Common myeloid progenitor, CD34-positive (primary cell): ENCODE data around the gene RAPGEF5.

ENCODE experiments used
- CTCF ChIA-PET: fragments of 350-600 bp; sonication (Branson Sonifier 250); formaldehyde crosslinking; loops from one replicate; lab custom pipeline; 2021; ENCODE audit warnings: antibody characterized with exemption; lab: Charles Lee
- POLR2A ChIA-PET: fragments of 350-600 bp; sonication (Branson Sonifier 250); formaldehyde crosslinking; loops from one replicate; lab custom pipeline; 2021; ENCODE audit warnings: antibody characterized with exemption; lab: Charles Lee
- DNase-seq, 3 donors: peaks; one replicate each; pipeline versions ENCODE4 v3.0.0 to v3.0.0-alpha.2; 2013
- H3K27ac ChIP-seq, 2 experiments: 1 replicate in 1 of 2; 2 replicates in 1 of 2; pipeline ENCODE4 v1.7.0; 2013; ENCODE audit warnings: inconsistent platforms in 2 of 2, low read length in 2 of 2, mild to moderate bottlenecking in 2 of 2, low read depth in 1 of 2, moderate library complexity in 1 of 2; ENCODE audit not compliant: severe bottlenecking in 2 of 2, insufficient read depth in 1 of 2, poor library complexity in 1 of 2
- H3K27me3 ChIP-seq, 5 experiments: replicated peaks in 2 of 5; 1 replicate in 3 of 5; 2 replicates in 2 of 5; pipeline versions ENCODE4 v1.6.1 to v1.7.0; 2013; ENCODE audit warnings: low read length in 4 of 5, mild to moderate bottlenecking in 2 of 5, moderate library complexity in 2 of 5, inconsistent platforms in 1 of 5; ENCODE audit not compliant: insufficient read depth in 5 of 5, control insufficient read depth in 4 of 5
- H3K36me3 ChIP-seq, 4 experiments: 1 replicate in 2 of 4; 2 replicates in 2 of 4; pipeline versions ENCODE4 v1.6.1 to v1.7.0; 2013; ENCODE audit warnings: low read length in 3 of 4, control low read depth in 1 of 4, mild to moderate bottlenecking in 1 of 4; ENCODE audit not compliant: control insufficient read depth in 4 of 4, insufficient read depth in 4 of 4
- H3K4me1 ChIP-seq, 4 experiments: 1 replicate in 3 of 4; 2 replicates in 1 of 4; pipeline versions ENCODE4 v1.6.1 to v1.7.1; 2013; ENCODE audit warnings: low read length in 3 of 4, mild to moderate bottlenecking in 3 of 4, control low read depth in 1 of 4, inconsistent platforms in 1 of 4, moderate library complexity in 1 of 4; ENCODE audit not compliant: control insufficient read depth in 4 of 4, insufficient read depth in 4 of 4; ENCODE audit errors: control extremely low read depth in 1 of 4
- H3K4me3 ChIP-seq, 7 experiments: 1 replicate in 4 of 7; 2 replicates in 3 of 7; pipeline versions ENCODE4 v1.5.1 to v1.7.0; 2013; ENCODE audit warnings: mild to moderate bottlenecking in 7 of 7, low read length in 6 of 7, moderate library complexity in 6 of 7, inconsistent platforms in 2 of 7, low read depth in 2 of 7, control low read depth in 1 of 7; ENCODE audit not compliant: insufficient read depth in 4 of 7, control insufficient read depth in 1 of 7; ENCODE audit errors: extremely low read depth in 1 of 7
- H3K9me3 ChIP-seq, 5 experiments: 1 replicate in 4 of 5; 2 replicates in 1 of 5; pipeline versions ENCODE4 v1.6.1 to v1.7.1; 2013; ENCODE audit warnings: low read length in 4 of 5, mild to moderate bottlenecking in 2 of 5, inconsistent platforms in 1 of 5, low read depth in 1 of 5, moderate library complexity in 1 of 5; ENCODE audit not compliant: control insufficient read depth in 4 of 5, insufficient read depth in 2 of 5; ENCODE audit errors: control extremely low read depth in 1 of 5
- WGBS: methylation state at CpG from one replicate; pipeline ENCODE4 v1.1.5; 2013; ENCODE audit not compliant: insufficient coverage; 5-methylcytosine and 5-hydroxymethylcytosine counted together

Gene RAPGEF5

DNA sequence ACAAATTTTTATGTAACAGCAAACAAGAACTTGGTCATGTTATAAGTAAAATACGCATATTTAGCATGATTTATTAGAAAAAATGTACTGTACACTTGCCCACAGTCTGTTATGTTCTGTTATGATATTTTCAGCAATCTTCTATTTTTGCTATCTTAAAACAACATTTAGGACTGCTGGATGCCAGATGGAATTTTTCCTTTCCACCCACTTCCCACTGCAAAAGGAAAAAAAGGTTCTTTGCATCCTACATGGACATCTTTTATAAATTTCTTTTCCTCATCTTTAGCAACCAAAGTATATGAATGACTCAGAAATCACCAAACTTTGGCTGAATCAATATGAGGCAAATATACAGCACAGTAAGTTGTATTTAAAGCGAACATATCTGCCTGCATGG is 146.0 kb downstream of the RAPGEF5 start:
- WGBS, result no CpG with 5 or more reads among the region's 2 CpGs
- H3K27ac ChIP-seq, result no peak overlapping the region
- peaks cover 0 to 5% (median 2%) of the 10 kb centered on the region in 4 experiments for H3K4me1 ChIP-seq
- no peaks in the 10 kb centered on the region for H3K9me3 ChIP-seq
- no peak overlapping the region for H3K4me3 ChIP-seq
- ChIA-PET CTCF (no interaction called here), POLR2A (no interaction called here)
- no peak for DNase-seq
- H3K27me3 ChIP-seq, result no peaks in the 10 kb centered on the region
- H3K36me3 ChIP-seq, result no peaks in the 10 kb centered on the region

DNA sequence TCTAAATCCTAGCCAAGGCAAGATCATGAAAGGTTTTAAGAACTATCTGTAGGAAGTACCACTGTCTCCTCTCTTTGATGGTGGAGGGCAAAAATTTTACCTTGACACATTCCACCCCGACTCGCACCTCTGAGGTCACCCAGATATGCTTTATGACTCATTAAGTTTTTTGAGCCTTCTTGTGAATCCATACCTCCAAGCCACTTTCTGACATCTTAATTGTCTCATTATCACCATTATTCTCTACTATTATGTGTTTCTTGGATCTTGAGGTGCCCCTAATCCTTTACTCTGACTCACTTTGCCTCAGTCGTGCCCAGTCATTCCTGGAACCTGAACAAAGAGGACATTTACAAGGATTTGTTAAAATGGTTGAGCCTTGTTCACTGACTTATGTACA is 146.6 kb downstream of the RAPGEF5 start:
- CTCF ChIA-PET, result no interaction called here
- Histone ChIP-seq H3K9me3 (no peaks in the 10 kb centered on the region), H3K36me3 (no peaks in the 10 kb centered on the region), H3K27me3 (no peaks in the 10 kb centered on the region), H3K27ac (no peak overlapping the region), H3K4me1 (peaks cover 0 to 5% (median 2%) of the 10 kb centered on the region in 4 experiments), H3K4me3 (no peak overlapping the region)
- POLR2A ChIA-PET, result no interaction called here
- no peak for DNase-seq
- WGBS, result 100% methylated on average over 1 of the region's 3 CpGs

DNA sequence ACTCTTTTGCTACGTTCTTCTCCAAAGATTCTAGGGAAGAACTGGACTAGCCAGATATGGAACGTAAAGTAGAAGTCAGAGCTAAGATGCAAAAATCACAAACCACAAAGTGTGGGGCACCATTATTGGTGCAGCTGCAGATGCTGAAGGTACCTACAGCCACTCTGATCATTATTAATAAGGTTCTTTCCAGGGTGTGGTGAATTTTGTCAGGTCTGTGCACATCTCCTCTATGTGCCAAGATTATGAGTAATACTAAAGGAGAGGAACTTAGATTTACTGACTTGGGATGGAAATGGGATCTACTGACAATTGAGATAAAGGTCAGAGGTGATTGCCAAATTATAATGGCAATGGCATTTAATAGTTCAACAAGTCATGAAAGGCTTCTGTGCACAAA is 148.2 kb downstream of the RAPGEF5 start:
- Histone ChIP-seq H3K36me3 (no peaks in the 10 kb centered on the region), H3K4me3 (no peak overlapping the region), H3K9me3 (no peaks in the 10 kb centered on the region), H3K27me3 (no peaks in the 10 kb centered on the region), H3K27ac (no peak overlapping the region), H3K4me1 (peaks cover 0 to under 1% (median under 1%) of the 10 kb centered on the region in 4 experiments)
- CTCF ChIA-PET, result no interaction called here
- WGBS, result 70% methylated on average over 1 of the region's 2 CpGs
- DNase-seq, result no peak
- POLR2A ChIA-PET, result no interaction called here

DNA sequence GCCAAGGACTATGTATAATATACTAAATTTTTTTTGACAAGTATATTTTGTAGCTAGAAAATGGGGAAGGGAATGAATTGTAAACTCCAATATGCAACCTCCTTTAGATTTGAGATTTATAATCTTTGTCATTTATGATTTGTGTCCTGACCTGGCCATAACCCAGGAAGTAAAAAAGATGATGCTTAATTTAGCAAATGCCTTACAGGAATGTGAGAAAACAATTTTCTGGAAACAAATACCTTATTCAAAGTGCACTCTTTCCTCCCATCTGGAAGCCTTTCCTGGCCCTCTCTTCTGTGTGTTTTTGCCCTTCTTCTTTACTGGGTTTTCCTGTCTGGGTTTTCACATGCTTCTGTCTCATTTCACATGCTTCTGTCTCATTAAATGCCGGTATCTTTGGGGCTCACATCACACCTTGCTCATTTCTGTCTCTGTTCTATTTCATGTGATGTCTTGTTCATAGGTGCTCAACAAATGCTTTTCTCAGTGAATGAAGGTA is 149.2 kb downstream of the RAPGEF5 start:
- no peaks in the 10 kb centered on the region for H3K27me3 ChIP-seq
- no peaks in the 10 kb centered on the region for H3K9me3 ChIP-seq
- WGBS, result no CpG with 5 or more reads among the region's 1 CpG
- H3K4me3 ChIP-seq, result no peak overlapping the region
- H3K27ac ChIP-seq, result no peak overlapping the region
- no peaks in the 10 kb centered on the region for H3K36me3 ChIP-seq
- ChIA-PET CTCF (interaction anchor here (0.5 to 0.6 kb wide), 2 partner anchors 56 to 69 kb away, joined by 3 read pairs; no protein-coding TSS in a partner anchor), POLR2A (no interaction called here)
- H3K4me1 ChIP-seq, result no peaks in the 10 kb centered on the region
- DNase-seq, result no peak

DNA sequence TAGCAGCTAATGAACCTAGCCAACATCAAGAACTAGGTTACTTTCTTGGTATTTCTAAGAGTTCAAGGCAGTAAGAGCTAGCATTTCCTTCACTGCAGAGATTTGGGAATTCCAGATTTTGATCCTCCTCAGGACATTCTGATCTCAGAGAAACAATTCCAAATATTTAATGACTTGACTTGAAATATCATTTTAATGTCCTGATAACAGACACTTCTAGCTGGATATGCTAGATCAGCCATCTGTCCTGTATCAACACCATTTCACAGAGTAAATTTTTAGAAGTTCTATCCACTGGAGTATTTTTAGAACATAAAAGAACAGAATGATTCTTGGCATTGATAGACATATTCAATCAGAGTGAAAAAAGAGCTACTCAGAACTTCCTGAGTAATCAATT is 151.3 kb downstream of the RAPGEF5 start:
- Histone ChIP-seq H3K4me3 (no peak overlapping the region), H3K9me3 (no peaks in the 10 kb centered on the region), H3K4me1 (no peaks in the 10 kb centered on the region), H3K27me3 (no peaks in the 10 kb centered on the region), H3K27ac (no peak overlapping the region), H3K36me3 (no peaks in the 10 kb centered on the region)
- DNase-seq, result no peak
- ChIA-PET POLR2A (no interaction called here), CTCF (interaction anchor here (0.9 to 1.2 kb wide), 3 partner anchors 8 to 94 kb away, joined by 4 to 5 read pairs (median 4); no protein-coding TSS in a partner anchor)

DNA sequence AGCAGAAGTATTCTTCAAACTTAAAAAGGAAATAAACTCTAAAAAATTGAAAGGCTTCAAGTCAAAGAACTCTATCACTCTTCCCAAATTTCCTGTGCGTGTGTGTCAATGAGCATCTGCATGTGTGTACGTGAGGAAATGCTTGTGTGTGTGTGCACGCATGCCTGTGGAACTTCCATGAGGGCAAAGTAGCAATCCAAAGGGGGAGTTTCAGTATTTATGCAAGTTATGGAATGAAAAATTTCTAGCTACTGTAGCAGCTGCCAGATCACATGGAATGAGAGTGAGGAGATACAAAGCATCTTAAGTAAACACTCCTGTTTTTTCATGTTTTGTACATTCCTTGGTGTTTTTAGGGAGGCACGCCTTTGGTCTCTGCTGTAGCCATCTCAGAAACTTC is 152.6 kb downstream of the RAPGEF5 start:
- CTCF ChIA-PET, result no interaction called here
- Histone ChIP-seq H3K9me3 (no peaks in the 10 kb centered on the region), H3K27me3 (no peaks in the 10 kb centered on the region), H3K4me1 (no peaks in the 10 kb centered on the region), H3K4me3 (no peak overlapping the region), H3K27ac (no peak overlapping the region), H3K36me3 (no peaks in the 10 kb centered on the region)
- WGBS, result 84% methylated on average over 4 of the region's 4 CpGs
- no peak for DNase-seq
- POLR2A ChIA-PET, result no interaction called here

DNA sequence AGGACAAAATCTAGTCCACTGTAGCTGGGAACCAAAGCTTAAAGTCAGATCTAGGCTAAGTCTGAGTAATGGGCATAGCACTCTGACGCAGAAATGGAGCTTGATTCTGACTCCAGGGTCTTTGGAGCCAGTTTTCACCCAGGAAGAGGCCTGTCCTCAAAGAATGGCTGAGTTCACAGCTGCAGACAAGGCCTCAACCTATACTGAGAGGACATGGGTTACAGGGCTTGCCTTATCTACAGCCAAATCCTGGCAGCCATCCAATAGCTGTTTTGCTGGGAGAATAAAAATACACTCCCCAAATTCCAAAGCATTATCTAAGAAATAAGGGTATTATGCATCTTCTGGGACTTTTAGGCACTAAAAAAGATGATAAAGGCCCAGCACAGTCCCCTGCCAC is 154.8 kb downstream of the RAPGEF5 start:
- DNase-seq, result no peak
- ChIA-PET CTCF (interaction anchor here (1.5 kb wide), 1 partner anchor 18 kb away, joined by 3 read pairs; no protein-coding TSS in a partner anchor), POLR2A (no interaction called here)
- Histone ChIP-seq H3K27me3 (no peaks in the 10 kb centered on the region), H3K4me3 (no peak overlapping the region), H3K27ac (no peak overlapping the region), H3K9me3 (no peaks in the 10 kb centered on the region), H3K4me1 (no peaks in the 10 kb centered on the region), H3K36me3 (no peaks in the 10 kb centered on the region)
- 100% methylated on average over 1 of the region's 1 CpG for WGBS
